Lower leg skin (tissue), 3 donors: Measurements from ENCODE around the gene RGN.

Experiments used
- POLR2A ChIP-seq, 2 donors: fragments of 450-650 bp; IDR thresholded peaks; one replicate each; pipeline ENCODE4 v1.6.1; 2016 to 2017; ENCODE audit warnings: antibody characterized with exemption in 2 of 2, mild to moderate bottlenecking in 1 of 2, moderate library complexity in 1 of 2
- TF ChIP-seq, protein P1 (sequence below), 3 donors: fragments of 450-650 bp; IDR thresholded peaks; one replicate each; pipeline ENCODE4 v1.5.1; 2016; ENCODE audit warnings: antibody characterized with exemption in 3 of 3, mild to moderate bottlenecking in 3 of 3, moderate library complexity in 2 of 3

DNA sequence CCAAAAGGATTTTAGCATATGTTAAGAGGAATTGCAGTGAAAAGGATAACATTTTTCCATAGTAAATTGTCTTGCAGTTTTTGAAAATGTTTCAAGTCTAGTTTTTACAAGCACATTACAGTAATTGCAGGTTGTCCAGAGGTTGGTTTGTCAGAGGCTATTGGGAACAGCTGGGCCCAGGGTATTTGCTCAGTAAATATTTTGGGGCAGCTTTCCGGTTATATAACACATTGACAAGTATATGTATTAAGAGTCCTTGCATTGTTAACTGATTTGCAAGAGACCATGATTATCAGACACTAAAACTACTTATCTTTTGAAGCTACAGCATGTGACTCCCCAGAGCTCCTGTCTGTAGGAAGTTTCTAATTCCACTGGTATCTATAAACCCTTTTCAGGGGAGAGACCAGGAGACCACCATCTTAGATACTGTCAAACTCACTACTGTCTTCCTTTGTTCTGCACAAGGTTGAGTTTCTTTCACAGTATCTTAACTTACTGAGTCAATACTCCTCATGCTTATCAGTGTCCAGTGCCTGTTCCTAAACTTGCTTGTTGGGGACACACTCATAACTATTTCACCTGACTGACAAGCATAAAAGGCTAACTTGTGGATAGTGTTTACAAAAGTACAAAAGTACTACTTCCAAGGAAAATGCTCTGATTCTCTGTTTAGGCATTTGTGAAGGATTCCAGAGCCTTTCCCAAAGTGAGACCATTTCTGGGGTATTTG is 18.9 kb upstream of the RGN start:
- no peak for TF ChIP-seq POLR2A (IDR thresholded peaks at IDR 0.05)
- TF ChIP-seq, protein P1, sequence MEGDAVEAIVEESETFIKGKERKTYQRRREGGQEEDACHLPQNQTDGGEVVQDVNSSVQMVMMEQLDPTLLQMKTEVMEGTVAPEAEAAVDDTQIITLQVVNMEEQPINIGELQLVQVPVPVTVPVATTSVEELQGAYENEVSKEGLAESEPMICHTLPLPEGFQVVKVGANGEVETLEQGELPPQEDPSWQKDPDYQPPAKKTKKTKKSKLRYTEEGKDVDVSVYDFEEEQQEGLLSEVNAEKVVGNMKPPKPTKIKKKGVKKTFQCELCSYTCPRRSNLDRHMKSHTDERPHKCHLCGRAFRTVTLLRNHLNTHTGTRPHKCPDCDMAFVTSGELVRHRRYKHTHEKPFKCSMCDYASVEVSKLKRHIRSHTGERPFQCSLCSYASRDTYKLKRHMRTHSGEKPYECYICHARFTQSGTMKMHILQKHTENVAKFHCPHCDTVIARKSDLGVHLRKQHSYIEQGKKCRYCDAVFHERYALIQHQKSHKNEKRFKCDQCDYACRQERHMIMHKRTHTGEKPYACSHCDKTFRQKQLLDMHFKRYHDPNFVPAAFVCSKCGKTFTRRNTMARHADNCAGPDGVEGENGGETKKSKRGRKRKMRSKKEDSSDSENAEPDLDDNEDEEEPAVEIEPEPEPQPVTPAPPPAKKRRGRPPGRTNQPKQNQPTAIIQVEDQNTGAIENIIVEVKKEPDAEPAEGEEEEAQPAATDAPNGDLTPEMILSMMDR (IDR thresholded peaks at IDR 0.05) = no peak
